ENCODE data around the gene CHST8.

- TF ChIP-seq POLR2AphosphoS5 (IDR thresholded peaks at IDR 0.05; ENCODE audit: low read depth, low read length): no peak
- no peak for TF ChIP-seq FOXP2 (optimal IDR thresholded peaks at IDR 0.05; ENCODE audit: borderline replicate concordance, extremely low read depth, extremely low read length, insufficient read depth)
Observed at GRCh38 chr19:33747273-33747672, 125.5 kb downstream of the CHST8 start.
